ENCODE data around the gene EPHA7.

The EPHA7 gene

GRCh38 chr6:93419304-93420162 is at the start of gene EPHA7:
Gene EPHA7, minus strand, starts transcription at chr6:93419559. Its CDS starts 218 bp downstream, at chr6:93419341.
- H3K36me3 ChIP-seq (ENCODE audit: insufficient read depth, low read length), result no peaks in the 10 kb centered on the region
- H3K4me1 ChIP-seq (ENCODE audit: insufficient read depth, low read length), result peaks cover 4% of the 10 kb centered on the region; the same call in 1 of the 2 replicates
- H3K9me3 ChIP-seq (ENCODE audit: control insufficient read depth, insufficient read depth, low read length), result no peaks in the 10 kb centered on the region
- peak within 1 kb of the TSS; percentile 92 for H3K9ac ChIP-seq (ENCODE audit: low read depth, low read length)

- Histone ChIP-seq H3K9ac (ENCODE audit: low read depth, low read length) (no peak overlapping the region), H3K9me3 (ENCODE audit: control insufficient read depth, insufficient read depth, low read length) (no peaks in the 10 kb centered on the region), H3K4me1 (ENCODE audit: insufficient read depth, low read length) (no peaks in the 10 kb centered on the region), H3K36me3 (ENCODE audit: insufficient read depth, low read length) (no peaks in the 10 kb centered on the region)
Observed at GRCh38 chr6:93468291-93468690, 48.9 kb upstream of the EPHA7 start.

- Histone ChIP-seq H3K9me3 (ENCODE audit: control insufficient read depth, insufficient read depth, low read length) (no peaks in the 10 kb centered on the region), H3K36me3 (ENCODE audit: insufficient read depth, low read length) (no peaks in the 10 kb centered on the region), H3K4me1 (ENCODE audit: insufficient read depth, low read length) (no peaks in the 10 kb centered on the region; the same call in none of the 2 replicates)
Observed at GRCh38 chr6:93454533-93454932, 35.2 kb upstream of the EPHA7 start.

DNA sequence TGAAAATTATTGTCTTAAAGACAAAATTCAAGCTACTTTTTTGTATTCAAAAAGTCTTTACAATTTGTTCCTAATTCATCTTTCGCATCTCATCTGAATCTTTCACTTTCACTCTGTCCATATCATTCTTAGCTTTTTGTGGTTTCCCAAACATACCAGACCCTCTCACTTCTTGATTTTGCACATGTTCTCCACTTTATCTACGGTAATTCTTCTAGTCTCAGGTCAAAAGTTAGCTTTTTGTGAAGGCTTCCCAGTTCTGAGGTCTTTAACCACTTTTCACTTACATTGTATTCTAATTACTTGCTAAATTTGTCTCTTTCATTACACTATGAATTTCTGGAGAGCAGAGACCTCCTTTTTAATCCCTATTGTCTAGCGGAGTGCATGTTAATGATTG is 34.6 kb upstream of the EPHA7 start:
- no peaks in the 10 kb centered on the region; the same call in none of the 2 replicates for H3K4me1 ChIP-seq (ENCODE audit: insufficient read depth, low read length)
- H3K9me3 ChIP-seq (ENCODE audit: control insufficient read depth, insufficient read depth, low read length), result no peaks in the 10 kb centered on the region
- H3K36me3 ChIP-seq (ENCODE audit: insufficient read depth, low read length), result no peaks in the 10 kb centered on the region
- H3K9ac ChIP-seq (ENCODE audit: low read depth, low read length), result no peak overlapping the region

More at GRCh38 chr6:93454533-93454932, 35.2 kb upstream of the EPHA7 start:
- no peak overlapping the region for H3K9ac ChIP-seq (ENCODE audit: low read depth, low read length)

- Histone ChIP-seq H3K9ac (ENCODE audit: low read depth, low read length) (no peak overlapping the region), H3K36me3 (ENCODE audit: insufficient read depth, low read length) (no peaks in the 10 kb centered on the region), H3K4me1 (ENCODE audit: insufficient read depth, low read length) (no peaks in the 10 kb centered on the region), H3K9me3 (ENCODE audit: control insufficient read depth, insufficient read depth, low read length) (no peaks in the 10 kb centered on the region)
Observed at GRCh38 chr6:93447874-93448273, 28.5 kb upstream of the EPHA7 start.

- Histone ChIP-seq H3K36me3 (ENCODE audit: insufficient read depth, low read length) (no peaks in the 10 kb centered on the region), H3K9ac (ENCODE audit: low read depth, low read length) (no peak overlapping the region), H3K9me3 (ENCODE audit: control insufficient read depth, insufficient read depth, low read length) (no peaks in the 10 kb centered on the region), H3K4me1 (ENCODE audit: insufficient read depth, low read length) (no peaks in the 10 kb centered on the region)
Observed at GRCh38 chr6:93437491-93437890, 18.1 kb upstream of the EPHA7 start.

DNA sequence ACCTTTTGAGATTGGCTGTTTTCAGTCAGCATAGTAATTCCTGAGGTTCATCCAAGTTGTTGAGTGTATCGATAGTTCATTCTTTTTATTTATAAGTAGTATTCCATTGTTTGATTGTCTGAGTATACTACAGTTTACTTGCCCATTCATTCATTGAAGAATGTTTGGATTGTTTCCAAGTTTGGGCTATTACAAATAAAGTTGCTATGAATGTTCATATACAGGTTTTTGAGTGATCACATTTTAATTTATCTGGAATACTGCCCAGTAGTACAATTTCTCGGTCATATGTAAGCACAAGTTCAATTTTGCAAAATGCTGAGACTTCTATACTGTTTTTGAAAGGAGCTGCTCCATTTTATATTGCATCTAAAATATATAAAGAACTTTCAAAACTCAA is 14.2 kb upstream of the EPHA7 start:
- no peaks in the 10 kb centered on the region for H3K36me3 ChIP-seq (ENCODE audit: insufficient read depth, low read length)
- no peak overlapping the region for H3K9ac ChIP-seq (ENCODE audit: low read depth, low read length)

DNA sequence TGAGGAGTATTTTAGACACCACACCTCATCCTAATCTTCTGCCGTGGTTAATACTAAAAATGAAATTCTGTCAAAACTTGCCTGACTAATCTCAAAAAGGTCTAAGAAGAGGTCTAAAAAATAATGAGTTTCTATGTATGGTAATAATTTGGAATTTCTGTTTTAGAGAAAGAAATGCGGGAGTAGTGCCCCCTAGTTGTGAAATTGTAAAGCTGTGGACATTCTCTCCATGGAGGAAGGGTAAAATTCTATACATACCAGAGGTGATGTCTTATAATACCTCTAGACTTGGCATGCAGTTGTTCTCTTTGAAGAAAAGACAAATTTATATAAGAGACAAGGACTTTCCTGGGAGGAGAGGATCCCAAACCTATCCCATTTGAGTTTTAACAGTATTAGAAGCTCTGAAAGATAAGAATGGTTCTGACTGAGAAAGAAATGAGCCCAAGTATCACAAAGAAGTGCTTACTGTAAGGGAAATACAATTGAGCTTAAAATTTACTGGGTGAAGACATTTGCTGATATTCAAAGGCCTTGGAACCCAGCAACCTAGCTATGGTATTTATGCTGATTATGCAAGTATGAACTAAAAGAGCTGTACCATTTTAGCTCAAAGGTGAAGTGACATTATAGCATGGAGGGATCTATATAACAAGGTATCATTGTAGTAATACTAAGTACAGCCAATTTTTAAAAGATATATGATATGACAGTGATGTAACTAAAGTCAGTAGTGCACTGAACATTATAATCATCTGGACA is 5.1 kb upstream of the EPHA7 start:
- H3K36me3 ChIP-seq (ENCODE audit: insufficient read depth, low read length), result no peaks in the 10 kb centered on the region
- H3K4me1 ChIP-seq (ENCODE audit: insufficient read depth, low read length), result peaks cover 4% of the 10 kb centered on the region; the same call in 1 of the 2 replicates
- no peaks in the 10 kb centered on the region for H3K9me3 ChIP-seq (ENCODE audit: control insufficient read depth, insufficient read depth, low read length)
- no peak overlapping the region for H3K9ac ChIP-seq (ENCODE audit: low read depth, low read length)

More for the DNA sequence above, 14.2 kb upstream of the EPHA7 start:
- H3K4me1 ChIP-seq (ENCODE audit: insufficient read depth, low read length), result no peaks in the 10 kb centered on the region
- no peaks in the 10 kb centered on the region for H3K9me3 ChIP-seq (ENCODE audit: control insufficient read depth, insufficient read depth, low read length)

GRCh38 chr6:93423542-93423941 is 4.2 kb upstream of the EPHA7 start:
- no peaks in the 10 kb centered on the region for H3K9me3 ChIP-seq (ENCODE audit: control insufficient read depth, insufficient read depth, low read length)
- peaks cover 4% of the 10 kb centered on the region; the same call in 1 of the 2 replicates for H3K4me1 ChIP-seq (ENCODE audit: insufficient read depth, low read length)
- H3K36me3 ChIP-seq (ENCODE audit: insufficient read depth, low read length), result no peaks in the 10 kb centered on the region
- no peak overlapping the region for H3K9ac ChIP-seq (ENCODE audit: low read depth, low read length)

- no peaks in the 10 kb centered on the region for H3K9me3 ChIP-seq (ENCODE audit: control insufficient read depth, insufficient read depth, low read length)
- peaks cover 4% of the 10 kb centered on the region; the same call in 1 of the 2 replicates for H3K4me1 ChIP-seq (ENCODE audit: insufficient read depth, low read length)
- H3K36me3 ChIP-seq (ENCODE audit: insufficient read depth, low read length), result no peaks in the 10 kb centered on the region
- H3K9ac ChIP-seq (ENCODE audit: low read depth, low read length), result peak overlapping the region; percentile 71
Observed at GRCh38 chr6:93420163-93420795, 920 bp upstream of the EPHA7 start.

- Histone ChIP-seq H3K9me3 (ENCODE audit: control insufficient read depth, insufficient read depth, low read length) (no peaks in the 10 kb centered on the region), H3K4me1 (ENCODE audit: insufficient read depth, low read length) (peaks cover 4% of the 10 kb centered on the region; the same call in 1 of the 2 replicates), H3K9ac (ENCODE audit: low read depth, low read length) (peak overlapping the region; percentile 92), H3K36me3 (ENCODE audit: insufficient read depth, low read length) (no peaks in the 10 kb centered on the region)
Observed at GRCh38 chr6:93418408-93419303, 703 bp downstream of the EPHA7 start.

- no peaks in the 10 kb centered on the region for H3K36me3 ChIP-seq (ENCODE audit: insufficient read depth, low read length)
- H3K4me1 ChIP-seq (ENCODE audit: insufficient read depth, low read length), result peaks cover 4% of the 10 kb centered on the region; the same call in 1 of the 2 replicates
- no peaks in the 10 kb centered on the region for H3K9me3 ChIP-seq (ENCODE audit: control insufficient read depth, insufficient read depth, low read length)
- H3K9ac ChIP-seq (ENCODE audit: low read depth, low read length), result peak overlapping the region; percentile 92
Observed at GRCh38 chr6:93418033-93418407, 1.3 kb downstream of the EPHA7 start.

DNA sequence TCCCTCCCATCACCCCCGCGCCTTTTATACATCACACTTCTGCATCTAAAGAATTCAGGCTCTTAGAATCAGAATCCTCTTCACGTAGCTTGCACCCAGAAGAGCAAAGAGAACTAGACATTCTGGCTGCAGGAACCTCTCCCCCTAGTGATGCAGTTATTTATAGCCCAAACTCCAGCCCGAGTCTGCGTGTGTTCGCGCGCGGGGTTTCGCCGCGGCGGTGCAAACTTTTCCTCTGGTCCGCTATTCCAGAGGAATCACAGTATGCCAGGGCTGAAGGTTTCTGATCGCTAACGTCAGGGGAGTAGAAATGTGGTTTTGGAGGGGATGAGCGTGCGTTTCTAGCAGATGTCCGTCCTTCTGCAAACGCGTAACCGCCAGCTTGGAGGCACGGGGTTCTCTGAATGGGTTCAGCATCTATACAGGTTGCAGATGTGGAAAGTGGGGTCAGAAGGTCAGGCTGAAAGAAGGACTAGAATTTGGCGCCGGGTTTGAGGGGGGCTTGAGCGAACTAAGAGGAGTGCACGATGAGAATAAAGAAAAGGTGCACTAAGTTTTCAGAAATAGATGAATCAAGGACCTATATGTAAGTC is 1.8 kb downstream of the EPHA7 start:
- Histone ChIP-seq H3K36me3 (ENCODE audit: insufficient read depth, low read length) (no peaks in the 10 kb centered on the region), H3K9ac (ENCODE audit: low read depth, low read length) (peak overlapping the region; percentile 92; the same call in 1 of the 2 replicates)

More for the DNA sequence above, 1.8 kb downstream of the EPHA7 start:
- Histone ChIP-seq H3K4me1 (ENCODE audit: insufficient read depth, low read length) (peaks cover 4% of the 10 kb centered on the region; the same call in 1 of the 2 replicates), H3K9me3 (ENCODE audit: control insufficient read depth, insufficient read depth, low read length) (no peaks in the 10 kb centered on the region)
